WTC11 (cell line): ENCODE data around the gene LRRC58.

Experiments
- ATF2 ChIP-seq: sonication (generic); formaldehyde crosslinking; IDR thresholded peaks from 2 replicates; pipeline ENCODE4 v1.8.1; 2022; ENCODE audit warnings: low read depth, missing genetic modification reagents, borderline replicate concordance
- CTCF ChIP-seq: fragments of 200-600 bp; IDR thresholded peaks from 2 replicates; pipeline ENCODE4 v1.8.0; 2022; ENCODE audit warnings: antibody characterized with exemption
- ELF4 ChIP-seq: sonication (generic); formaldehyde crosslinking; IDR thresholded peaks from 2 replicates; pipeline ENCODE4 v1.8.1; 2022; ENCODE audit warnings: low read depth, mild to moderate bottlenecking, moderate library complexity, missing genetic modification reagents
- FOXP4 ChIP-seq: sonication (generic); formaldehyde crosslinking; IDR thresholded peaks from 2 replicates; pipeline ENCODE4 v1.8.0; 2022; ENCODE audit warnings: mild to moderate bottlenecking, missing genetic modification reagents
- JUN ChIP-seq: sonication (generic); formaldehyde crosslinking; IDR thresholded peaks from 2 replicates; pipeline ENCODE4 v1.8.0; 2023; ENCODE audit warnings: mild to moderate bottlenecking, missing genetic modification reagents
- MAX ChIP-seq: sonication (generic); formaldehyde crosslinking; IDR thresholded peaks from 2 replicates; pipeline ENCODE4 v1.8.0; 2022; ENCODE audit warnings: mild to moderate bottlenecking, missing genetic modification reagents
- TCF7 ChIP-seq: sonication (generic); formaldehyde crosslinking; IDR thresholded peaks from 2 replicates; pipeline ENCODE4 v1.8.0; 2022; ENCODE audit warnings: mild to moderate bottlenecking, low read depth, missing genetic modification reagents, moderate library complexity
- TEAD4 ChIP-seq: sonication (generic); formaldehyde crosslinking; IDR thresholded peaks from 2 replicates; pipeline ENCODE4 v1.8.0; 2022; ENCODE audit warnings: mild to moderate bottlenecking, missing genetic modification reagents
- USF2 ChIP-seq: sonication (generic); formaldehyde crosslinking; IDR thresholded peaks from 2 replicates; pipeline ENCODE4 v1.8.1; 2023; ENCODE audit warnings: mild to moderate bottlenecking, missing genetic modification reagents, moderate library complexity
- ZNF121 ChIP-seq: sonication (generic); formaldehyde crosslinking; IDR thresholded peaks from 2 replicates; pipeline ENCODE4 v1.8.0; 2023; ENCODE audit warnings: missing genetic modification reagents
- ZNF138 ChIP-seq: sonication (generic); formaldehyde crosslinking; conservative IDR thresholded peaks from 2 replicates; pipeline ENCODE4 v1.8.1; 2022; ENCODE audit warnings: mild to moderate bottlenecking, moderate library complexity, missing genetic modification reagents
- ZNF416 ChIP-seq: fragments of 250-450 bp; sonication (Bioruptor Pico); IDR thresholded peaks from 2 replicates; pipeline ENCODE4 v1.9.0; 2021; ENCODE audit warnings: mild to moderate bottlenecking, inconsistent platforms
- ZNF512 ChIP-seq: sonication (generic); formaldehyde crosslinking; IDR thresholded peaks from 2 replicates; pipeline ENCODE4 v1.8.1; 2022; ENCODE audit warnings: missing genetic modification reagents, borderline replicate concordance

- TF ChIP-seq USF2, result no peak
- no peak for TF ChIP-seq ZNF121 (CRISPR knock-in tag)
- TF ChIP-seq CTCF, result no peak
- no peak for TF ChIP-seq ZNF416
- TF ChIP-seq ZNF138, result no peak
- no peak for TF ChIP-seq TEAD4 (CRISPR knock-in tag)
- TF ChIP-seq TCF7 (CRISPR knock-in tag), result no peak
- no peak for TF ChIP-seq FOXP4 (CRISPR knock-in tag)
- no peak for TF ChIP-seq ZNF512 (CRISPR knock-in tag)
- no peak for TF ChIP-seq ELF4 (CRISPR knock-in tag)
- TF ChIP-seq ATF2, result no peak
- TF ChIP-seq JUN (CRISPR knock-in tag), result no peak
- no peak for TF ChIP-seq MAX (CRISPR knock-in tag)
Measured at GRCh38 chr3:120280566-120280965, 68.6 kb downstream of the LRRC58 start.
